Activated gamma-delta T cell treated with Interleukin-2 at 50 U/mL for 16 hours (primary cell): ENCODE data around the gene RLN2.
"Not testable (repeated sequence)": the region's sequence is repeated elsewhere in the genome, so short reads cannot be mapped to it uniquely, and the experiment has no call there.

ENCODE experiments used
- DNase-seq: peaks from one replicate; pipeline ENCODE4 v3.0.0-alpha.2; 2020

The RLN2 gene, protein sequence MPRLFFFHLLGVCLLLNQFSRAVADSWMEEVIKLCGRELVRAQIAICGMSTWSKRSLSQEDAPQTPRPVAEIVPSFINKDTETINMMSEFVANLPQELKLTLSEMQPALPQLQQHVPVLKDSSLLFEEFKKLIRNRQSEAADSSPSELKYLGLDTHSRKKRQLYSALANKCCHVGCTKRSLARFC

DNA sequence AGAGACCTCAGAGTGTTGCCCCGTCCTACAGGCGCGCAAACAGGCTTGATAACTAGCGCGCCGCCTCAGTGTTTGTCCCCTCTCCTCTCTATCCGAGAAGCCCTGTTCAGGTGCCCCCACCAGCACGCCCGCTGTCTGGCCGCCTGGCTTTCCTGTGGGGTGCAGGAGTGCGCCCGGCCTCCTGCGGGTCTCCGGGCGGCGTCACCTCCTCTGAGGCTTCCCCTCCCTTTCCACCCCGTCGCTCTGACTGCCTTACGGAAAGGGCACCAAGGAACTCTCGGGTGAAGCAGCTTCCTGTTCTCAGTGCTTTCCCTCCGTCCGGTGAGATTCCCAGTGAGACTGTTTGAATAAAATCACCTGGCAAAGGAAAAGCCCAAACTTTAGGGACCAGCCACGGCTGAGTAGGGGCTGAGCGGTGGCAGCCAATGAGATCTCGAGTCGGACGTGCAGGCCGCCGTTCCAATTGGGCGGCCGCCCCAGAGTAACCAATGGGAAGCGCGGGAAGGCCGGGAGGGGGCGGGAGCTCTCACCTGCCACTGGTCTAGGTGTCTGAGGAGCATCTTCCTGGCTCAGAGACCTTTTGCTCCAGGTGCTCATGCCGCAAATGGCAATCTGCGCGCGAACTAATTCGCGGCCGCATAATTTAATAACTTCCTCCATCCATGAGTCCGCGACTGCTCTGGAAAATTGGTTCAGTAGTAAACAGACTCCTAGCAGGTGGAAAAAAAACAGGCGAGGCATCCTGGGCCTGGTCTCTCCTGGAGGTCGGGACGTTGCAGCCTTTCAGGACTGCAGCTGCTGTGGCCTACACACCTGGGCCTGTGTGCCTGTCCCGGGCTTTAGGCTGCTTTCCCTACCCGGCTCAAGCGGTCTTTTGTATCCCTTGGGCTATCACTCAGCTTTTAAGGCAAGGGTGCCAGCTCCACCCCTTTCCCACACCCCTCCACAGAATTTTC is at the start of gene RLN2:
TSS of gene RLN2 (minus strand) at position 877 of the 956 bp plus-strand sequence. CDS start at position 741, 136 bp downstream.
- not testable (repeated sequence) for DNase-seq

DNA sequence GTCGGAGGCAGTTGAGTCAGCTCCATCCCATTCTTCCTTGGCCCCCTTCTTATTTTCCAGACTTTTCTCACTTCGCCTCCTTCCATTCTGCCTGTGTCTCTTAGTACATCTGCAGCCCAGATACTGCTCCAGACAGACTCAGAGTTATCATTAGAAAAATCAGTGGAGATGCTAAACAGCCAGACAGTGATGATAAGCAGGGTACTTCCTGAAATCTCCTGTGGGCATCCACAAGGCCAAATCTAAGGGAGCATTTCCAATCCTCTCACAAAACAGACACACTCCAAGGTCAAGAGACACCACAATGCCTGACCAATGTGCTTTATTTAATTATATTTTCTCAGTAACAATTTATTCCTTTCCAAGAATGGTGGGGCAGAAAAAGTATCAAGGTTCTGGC is 49.7 kb upstream of the RLN2 start:
- no peak for DNase-seq

DNA sequence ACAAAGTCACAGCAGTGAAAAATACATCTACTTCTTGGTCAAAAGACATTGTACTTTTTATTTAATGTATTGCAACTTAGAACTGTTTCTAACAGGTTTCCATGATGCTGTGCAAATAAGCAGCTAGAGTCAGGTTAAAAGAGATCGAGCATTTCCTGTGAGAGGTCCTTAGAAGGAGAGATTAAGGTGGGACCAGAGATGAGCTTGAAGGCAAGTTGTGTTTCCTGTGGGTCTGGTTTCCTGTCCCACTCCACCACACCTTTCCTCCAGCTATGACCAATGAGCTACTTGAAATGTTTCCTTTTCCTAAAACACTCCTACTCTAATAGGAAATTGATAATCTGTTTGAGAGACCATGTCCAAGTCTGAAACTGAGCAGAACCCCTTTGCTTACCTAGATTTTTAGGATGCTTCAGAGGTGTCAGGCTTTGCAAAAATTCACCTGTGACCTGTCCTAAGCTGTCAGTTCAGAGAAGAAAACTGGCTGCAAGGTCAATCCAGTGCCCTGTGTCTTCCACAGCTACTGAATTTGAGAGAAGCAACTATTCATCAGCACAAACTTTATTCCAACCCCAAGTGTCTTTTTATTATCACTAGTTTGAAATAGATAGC is 48.2 kb upstream of the RLN2 start:
- DNase-seq, result peak; percentile 10

DNA sequence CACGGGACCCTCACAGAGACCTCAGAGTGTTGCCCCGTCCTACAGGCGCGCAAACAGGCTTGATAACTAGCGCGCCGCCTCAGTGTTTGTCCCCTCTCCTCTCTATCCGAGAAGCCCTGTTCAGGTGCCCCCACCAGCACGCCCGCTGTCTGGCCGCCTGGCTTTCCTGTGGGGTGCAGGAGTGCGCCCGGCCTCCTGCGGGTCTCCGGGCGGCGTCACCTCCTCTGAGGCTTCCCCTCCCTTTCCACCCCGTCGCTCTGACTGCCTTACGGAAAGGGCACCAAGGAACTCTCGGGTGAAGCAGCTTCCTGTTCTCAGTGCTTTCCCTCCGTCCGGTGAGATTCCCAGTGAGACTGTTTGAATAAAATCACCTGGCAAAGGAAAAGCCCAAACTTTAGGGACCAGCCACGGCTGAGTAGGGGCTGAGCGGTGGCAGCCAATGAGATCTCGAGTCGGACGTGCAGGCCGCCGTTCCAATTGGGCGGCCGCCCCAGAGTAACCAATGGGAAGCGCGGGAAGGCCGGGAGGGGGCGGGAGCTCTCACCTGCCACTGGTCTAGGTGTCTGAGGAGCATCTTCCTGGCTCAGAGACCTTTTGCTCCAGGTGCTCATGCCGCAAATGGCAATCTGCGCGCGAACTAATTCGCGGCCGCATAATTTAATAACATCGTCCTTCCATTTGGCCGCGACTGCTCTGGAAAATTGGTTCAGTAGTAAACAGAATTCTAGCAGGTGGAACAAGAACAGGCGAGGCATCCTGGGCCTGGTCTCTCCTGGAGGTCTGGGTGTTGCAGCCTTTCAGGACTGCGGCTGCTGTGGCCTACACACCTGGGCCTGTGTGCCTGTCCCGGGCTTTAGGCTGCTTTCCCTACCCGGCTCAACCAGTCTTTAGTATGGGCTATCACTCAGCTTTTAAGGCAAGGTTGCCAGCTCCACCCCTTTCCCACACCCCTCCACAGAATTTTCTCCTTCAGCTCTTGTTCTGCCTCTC is 34.8 kb upstream of the RLN2 start, which contains the start of gene RLN1:
TSS of gene RLN1 (minus strand) at position 885 of the 990 bp plus-strand sequence. CDS start at position 755, 130 bp downstream.
- DNase-seq, result not testable (repeated sequence)

DNA sequence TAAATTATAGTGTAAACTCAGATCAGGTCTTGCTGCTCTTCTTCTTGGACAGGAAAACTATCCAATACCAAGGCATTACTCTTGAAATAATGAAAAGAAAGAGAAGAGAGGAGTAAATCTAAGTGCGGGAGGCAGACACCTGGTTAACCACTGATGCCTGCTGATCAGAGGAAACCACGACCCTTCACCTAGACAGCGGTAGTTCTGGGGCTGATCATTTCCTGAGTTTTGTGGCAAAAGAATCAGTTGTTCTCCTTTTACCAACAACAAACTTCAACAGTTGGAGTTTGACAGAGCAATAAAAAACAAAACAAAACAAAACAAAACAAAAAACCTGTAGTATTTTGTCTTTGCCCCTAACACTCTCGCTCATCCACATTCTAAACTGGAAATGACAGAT is 32.2 kb upstream of the RLN2 start:
- peak; percentile 14 for DNase-seq

DNA sequence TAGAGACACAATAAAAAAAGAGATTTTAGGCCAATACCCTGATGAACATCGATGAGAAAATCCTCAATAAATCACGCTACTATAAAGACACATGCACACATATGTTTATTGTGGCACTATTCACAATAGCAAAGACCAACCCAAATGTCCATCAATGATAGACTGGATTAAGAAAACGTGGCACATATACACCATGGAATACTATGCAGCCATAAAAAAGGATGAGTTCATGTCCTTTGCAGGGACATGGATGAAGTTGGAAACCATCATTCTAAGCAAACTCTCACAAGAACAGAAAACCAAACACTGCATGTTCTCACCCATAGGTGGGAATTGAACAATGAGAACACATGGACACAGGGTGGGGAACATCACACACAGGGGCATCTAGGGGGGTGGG is 26.8 kb upstream of the RLN2 start:
- not testable (repeated sequence) for DNase-seq

DNA sequence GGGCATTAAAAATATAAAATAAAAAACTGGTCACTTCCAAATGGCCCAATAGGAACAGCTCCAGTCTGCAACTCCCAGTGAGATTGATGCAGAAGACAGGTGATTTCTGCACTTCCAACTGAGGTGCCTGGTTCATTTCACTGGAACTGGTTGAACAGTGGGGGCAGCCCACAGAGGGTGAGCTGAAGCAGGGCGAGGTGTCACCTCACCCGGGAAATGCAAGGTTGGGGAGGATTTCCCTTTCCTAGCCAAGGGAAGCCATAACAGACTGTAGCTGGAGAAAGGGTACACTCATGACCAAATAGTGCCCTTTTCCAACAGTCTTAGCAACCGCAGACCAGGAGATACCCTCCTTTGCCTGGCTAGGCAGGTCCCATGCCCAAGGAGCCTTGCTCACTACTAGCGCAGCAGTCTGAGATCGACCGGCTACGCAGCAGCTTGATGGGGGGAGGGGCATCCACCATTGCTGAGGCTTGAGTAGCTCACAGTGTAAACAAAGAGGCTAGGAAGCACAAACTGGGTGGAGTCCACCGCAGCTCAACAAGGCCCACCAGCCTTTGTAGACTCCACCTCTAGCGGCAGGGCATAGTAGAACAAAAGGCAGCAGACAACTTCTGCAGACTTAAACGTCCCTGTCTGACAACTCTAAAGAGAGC is 22.5 kb upstream of the RLN2 start:
- peak; percentile 61 for DNase-seq

DNA sequence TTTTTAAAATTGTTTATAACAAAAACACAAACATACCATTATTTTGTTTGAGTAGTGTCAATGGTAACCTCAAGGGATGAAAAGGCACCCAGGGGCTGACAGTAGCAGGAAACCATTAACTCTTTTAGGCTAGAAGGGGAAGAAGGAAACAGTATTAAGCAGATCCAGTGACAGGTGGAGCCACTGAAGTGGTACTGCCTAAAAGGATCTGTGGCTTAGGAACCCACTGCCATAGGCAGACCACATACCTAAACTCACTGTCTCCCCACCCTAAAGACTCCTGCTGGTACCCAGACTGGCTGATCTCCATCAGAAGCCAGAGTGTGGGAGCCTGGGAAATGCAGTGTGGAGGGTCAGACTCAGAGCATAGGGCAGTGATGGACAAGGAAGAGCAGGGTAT is 21.7 kb upstream of the RLN2 start:
- no peak for DNase-seq

DNA sequence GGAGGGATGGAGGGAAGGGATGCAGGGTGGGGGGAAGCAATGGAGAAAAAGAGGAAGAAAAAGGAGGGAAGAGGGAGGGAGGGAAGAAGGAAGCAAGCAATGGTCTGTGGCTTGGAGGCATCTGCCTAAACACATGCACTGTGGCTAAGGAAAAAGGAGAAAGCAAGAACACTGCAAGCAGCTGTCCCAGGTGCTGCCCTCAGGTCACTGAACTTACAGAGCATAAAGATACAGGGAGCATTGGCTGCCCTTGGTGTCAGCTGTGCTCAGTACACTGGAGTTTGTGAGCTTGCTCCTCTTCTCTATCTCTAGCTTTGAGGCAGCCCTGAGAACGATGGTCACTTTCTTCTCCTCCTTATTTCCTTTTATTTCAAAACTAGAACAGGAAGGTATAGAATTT is 17.1 kb upstream of the RLN2 start:
- DNase-seq, result not testable (repeated sequence)

DNA sequence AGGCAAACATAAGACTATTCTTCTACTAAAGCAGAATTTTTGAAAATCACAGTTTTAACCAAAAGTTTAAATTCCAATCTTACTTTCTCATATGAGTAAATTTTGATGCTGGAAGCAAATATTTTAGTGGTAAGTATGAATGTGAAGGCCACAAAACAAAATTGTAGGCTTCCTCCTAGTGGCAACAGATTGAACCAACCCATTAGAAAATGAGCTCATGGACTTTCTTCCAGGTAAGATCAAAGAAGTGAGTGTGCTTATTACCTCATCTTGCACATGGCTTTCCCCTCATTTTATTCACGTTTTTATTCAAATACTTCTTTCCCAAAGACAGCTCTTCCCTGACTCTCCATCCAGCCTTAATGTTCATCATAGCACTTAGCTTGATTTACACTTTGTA is 16.5 kb upstream of the RLN2 start:
- DNase-seq, result no peak

DNA sequence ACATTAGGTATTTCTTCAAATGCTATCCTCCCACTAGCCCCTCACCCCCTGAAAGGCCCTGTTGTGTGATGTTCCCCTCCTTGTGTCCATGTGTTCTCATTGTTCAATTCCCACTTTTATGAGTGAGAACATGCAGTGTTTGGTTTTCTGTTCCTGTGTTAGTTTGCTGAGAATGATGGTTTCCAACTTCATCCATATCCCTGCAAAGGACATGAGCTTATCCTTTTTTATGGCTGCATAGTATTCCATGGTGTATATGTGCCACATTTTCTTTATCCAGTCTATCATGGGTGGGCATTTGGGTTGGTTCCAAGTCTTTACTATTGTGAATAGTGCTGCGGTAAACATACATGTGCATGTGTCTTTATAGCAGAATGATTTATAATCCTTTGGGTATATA is 11.9 kb upstream of the RLN2 start:
- not testable (repeated sequence) for DNase-seq

DNA sequence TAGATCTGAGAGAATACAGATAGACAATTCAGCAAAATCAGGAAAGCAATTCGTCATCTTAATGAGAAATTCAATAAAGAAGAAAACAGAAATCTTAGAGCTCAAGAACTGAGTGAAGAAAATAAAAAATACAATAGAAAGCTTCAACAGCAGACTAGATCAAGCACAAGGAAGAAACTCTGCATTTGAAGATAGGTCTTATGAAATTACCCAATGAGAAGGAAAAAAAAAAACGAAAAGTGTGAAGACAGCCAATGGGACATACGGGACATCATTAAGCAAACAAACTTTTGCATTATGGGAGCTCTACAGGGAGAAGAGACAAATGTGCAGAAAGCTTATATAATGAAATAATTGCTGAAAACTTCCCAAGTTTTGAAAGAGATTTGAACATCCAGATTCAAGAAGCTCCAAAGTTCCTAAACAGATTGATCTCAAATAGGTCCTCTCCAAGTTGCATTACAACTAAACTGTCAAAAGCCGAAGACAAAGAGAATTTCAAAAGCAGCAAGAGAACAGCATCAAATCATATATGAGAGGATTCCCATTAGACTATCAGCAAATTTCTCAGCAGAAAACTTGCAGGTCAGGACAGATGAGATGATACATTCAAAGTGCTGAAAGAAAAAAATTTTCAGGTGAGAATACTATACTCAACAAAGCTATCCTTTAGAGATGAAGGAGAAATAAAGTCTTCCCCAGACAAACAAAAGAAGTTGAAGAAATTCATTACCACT is 10.8 kb upstream of the RLN2 start:
- no peak for DNase-seq

DNA sequence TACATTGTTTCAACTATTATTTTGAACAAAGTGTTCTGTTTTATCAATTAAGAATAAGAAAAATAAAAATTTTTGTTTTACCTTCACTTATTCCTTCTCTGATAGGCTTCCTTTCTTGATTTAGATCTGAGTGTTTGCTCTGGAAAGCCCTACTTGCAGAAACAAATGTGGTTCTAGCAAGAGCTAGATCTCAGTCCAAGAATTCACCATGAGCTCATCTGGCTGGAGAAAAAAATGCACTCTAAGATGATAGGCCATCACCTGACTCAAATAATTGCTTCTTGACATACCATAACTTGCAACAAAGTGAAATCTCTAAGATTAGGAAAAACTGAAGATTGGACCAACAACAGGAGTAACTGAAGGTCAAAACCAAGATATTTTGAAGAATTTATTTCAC is 6.3 kb upstream of the RLN2 start:
- DNase-seq, result no peak

DNA sequence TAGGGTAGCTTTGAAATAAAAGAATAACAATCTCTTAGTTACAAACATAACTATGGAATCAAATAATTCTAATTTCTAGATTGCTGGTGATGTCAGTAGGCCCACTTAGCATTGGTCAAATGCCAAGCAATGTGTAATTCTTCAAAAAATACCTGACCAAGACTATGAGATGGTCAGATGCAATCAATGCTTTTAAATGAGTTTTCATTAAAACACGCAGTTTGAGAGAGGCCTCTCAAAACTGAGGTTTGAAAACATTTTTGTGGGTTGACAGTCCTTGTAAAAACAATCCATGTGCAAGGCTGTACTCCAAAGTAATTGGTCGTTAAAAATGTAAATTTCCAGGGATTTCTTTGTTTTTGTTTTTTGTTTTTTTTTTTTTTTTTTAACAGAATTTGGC is 1.2 kb upstream of the RLN2 start:
- no peak for DNase-seq

DNA sequence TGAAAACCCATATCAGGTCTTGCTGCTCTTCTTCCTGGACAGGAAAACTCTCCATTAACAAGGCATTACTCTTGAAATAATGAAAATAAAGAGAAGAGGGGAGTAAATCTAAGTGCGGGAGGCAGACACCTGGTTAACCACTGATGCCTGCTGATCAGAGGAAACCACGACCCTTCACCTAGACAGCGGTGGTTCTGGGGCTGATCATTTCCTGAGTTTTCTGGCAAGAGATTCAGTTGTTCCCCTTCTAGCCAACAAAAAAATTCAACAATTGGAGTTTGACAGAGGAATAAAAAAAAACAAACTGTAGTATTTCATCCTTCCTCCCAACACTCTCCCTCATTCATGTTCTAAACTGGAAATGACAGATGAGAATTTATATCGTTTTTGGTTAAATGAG is 3.0 kb downstream of the RLN2 start:
- DNase-seq, result no peak

DNA sequence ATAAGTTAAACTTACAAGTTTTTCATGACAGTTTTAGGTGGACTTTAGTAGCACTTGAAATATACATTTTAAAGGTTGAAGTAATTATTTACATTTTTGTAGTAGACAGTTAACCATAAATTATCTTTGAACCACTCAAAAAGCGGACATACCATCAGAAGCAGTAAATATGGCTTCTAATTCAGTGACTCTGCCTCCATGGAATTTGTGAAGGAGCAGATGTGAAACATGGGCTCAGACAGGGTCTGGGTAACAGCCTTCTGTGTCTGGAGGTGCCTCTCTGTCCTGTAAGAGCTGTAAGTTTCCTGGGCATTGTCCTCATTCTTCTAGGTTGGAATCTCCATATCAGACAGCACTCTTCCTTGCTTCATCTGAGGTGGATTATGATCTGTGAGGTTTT is 12.4 kb downstream of the RLN2 start:
- no peak for DNase-seq

DNA sequence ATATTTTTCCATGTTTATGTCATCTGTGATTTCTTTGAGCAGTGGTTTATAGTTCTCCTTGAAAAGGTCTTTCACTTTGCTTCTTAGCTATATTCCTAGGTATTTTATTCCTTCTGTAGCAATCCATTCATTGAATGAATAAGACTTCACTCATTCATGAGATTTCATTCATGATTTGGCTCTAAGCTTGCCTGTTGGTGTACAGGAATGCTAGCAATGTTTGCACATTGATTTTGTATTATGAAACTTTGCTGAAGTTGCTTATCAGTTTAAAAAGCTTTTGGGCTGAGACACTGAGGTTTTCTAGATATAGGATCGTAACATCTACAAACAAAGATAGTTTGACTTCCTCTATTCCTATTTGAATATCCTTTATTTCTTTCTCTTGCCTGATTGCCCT is 15.9 kb downstream of the RLN2 start:
- DNase-seq, result no peak

DNA sequence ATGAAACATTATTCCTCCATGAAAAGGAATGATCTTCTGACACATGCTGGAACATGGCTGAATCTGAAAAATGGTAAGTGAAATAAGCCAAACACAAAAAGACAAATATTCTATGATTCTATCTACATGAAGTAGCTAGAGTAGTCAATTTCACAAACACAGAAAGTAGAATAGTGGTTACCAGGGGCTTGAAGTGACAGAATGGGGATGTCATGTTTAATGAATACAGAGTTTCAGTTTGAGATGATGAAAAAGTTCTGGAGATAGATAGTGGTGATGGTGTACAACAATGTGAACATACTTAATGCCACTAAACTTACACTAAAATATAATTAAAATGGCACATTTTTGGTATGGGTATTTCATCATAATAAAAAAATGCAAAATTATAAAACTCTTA is 18.3 kb downstream of the RLN2 start:
- no peak for DNase-seq

DNA sequence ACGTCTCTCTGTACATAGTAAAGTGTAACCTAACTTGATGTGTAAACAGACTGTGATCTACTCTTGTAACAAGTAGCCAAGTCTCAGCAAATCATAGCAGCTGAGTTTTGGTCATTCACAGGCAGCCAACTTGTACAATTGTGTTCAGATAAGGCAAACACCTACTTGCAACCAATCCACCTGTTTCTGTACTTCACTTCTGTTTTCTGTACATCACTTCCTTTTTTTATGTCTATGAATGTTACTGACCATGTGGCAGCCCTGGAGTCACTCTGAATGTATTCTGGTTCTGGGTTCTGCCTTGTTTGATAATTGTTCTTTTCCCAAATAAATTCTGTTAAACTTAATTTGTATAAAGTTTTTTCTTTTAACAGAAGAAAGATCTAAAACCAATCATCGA is 26.0 kb downstream of the RLN2 start:
- no peak for DNase-seq

DNA sequence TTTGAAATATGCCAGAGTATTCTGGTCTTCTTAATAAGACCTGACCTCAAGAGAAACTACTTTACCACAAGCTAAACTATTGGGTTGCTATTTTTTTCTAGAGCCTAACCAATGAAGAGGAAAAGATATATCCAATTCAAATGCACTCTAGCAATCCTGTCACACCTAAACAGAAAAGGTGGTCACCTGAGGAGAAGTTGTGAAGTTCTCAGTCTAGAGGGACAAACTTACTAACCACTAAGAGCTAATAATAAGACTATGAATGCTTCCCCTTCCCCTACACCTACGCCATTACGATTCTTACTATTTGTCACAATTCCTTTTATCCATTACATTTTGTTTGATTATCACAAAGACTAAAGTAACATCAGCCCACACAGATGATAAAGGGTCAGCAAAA is 29.7 kb downstream of the RLN2 start:
- DNase-seq, result no peak

DNA sequence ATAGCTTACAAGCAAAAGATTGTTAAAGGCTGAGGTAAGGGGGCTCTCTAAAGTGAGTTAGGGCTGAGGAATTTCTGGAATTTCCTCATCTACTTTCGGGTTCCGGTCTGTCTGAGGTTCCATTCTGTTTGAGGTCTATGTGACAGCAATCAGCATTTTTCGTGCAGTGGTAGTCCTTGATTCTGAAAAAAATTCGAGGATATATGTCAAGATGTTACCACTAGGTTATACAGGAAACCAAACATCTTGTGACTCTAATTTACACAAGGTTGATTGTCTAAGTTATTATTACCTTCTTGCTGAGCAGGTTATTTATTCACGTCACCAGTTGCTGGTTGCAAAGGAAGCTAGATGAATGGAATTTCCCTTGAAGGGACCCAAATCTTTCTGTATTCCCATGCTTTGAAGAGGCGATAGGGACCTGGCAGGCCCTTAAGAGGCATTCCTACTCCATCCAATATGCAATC is 35.2 kb downstream of the RLN2 start:
- no peak for DNase-seq
